ENCODE results near the gene C16orf92.

The C16orf92 gene

GRCh38 chr16:29990034-29990433 is 33.0 kb upstream of the C16orf92 start:
- no peak overlapping the region for H3K4me3 ChIP-seq (ENCODE audit: insufficient read depth, low read length, poor library complexity, severe bottlenecking)
- no peaks in the 10 kb centered on the region for H3K36me3 ChIP-seq (ENCODE audit: low read length)
- no peaks in the 10 kb centered on the region for H3K27me3 ChIP-seq (ENCODE audit: low read length)
- no peak overlapping the region for H3K4me2 ChIP-seq (ENCODE audit: low read depth, low read length, poor library complexity, severe bottlenecking)
- peaks cover 4% of the 10 kb centered on the region; the same call in 1 of the 2 replicates for H3F3A ChIP-seq (ENCODE audit: insufficient read depth)
- H3K27ac ChIP-seq (ENCODE audit: low read depth, low read length): no peak overlapping the region
- no peak overlapping the region for H3K9ac ChIP-seq (ENCODE audit: low read length)
- no peaks in the 10 kb centered on the region for H3K9me3 ChIP-seq (ENCODE audit: insufficient read depth, low read length)
- no peaks in the 10 kb centered on the region for H3K9me2 ChIP-seq (replicated peaks; ENCODE audit: insufficient read depth, low read length)
- H3K79me2 ChIP-seq (ENCODE audit: insufficient read depth, low read length): no peaks in the 10 kb centered on the region
- H4K20me1 ChIP-seq (ENCODE audit: low read depth, low read length): no peaks in the 10 kb centered on the region
- no peak overlapping the region for H2AFZ ChIP-seq (ENCODE audit: low read depth, low read length, severe bottlenecking)
- TF ChIP-seq, protein P1, sequence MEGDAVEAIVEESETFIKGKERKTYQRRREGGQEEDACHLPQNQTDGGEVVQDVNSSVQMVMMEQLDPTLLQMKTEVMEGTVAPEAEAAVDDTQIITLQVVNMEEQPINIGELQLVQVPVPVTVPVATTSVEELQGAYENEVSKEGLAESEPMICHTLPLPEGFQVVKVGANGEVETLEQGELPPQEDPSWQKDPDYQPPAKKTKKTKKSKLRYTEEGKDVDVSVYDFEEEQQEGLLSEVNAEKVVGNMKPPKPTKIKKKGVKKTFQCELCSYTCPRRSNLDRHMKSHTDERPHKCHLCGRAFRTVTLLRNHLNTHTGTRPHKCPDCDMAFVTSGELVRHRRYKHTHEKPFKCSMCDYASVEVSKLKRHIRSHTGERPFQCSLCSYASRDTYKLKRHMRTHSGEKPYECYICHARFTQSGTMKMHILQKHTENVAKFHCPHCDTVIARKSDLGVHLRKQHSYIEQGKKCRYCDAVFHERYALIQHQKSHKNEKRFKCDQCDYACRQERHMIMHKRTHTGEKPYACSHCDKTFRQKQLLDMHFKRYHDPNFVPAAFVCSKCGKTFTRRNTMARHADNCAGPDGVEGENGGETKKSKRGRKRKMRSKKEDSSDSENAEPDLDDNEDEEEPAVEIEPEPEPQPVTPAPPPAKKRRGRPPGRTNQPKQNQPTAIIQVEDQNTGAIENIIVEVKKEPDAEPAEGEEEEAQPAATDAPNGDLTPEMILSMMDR (IDR thresholded peaks at IDR 0.05; ENCODE audit: insufficient read depth, low read length, poor library complexity, severe bottlenecking): no peak
- TF ChIP-seq EZH2phosphoT487 (conservative IDR thresholded peaks at IDR 0.05; ENCODE audit: low read length): no peak

GRCh38 chr16:29990883-29991570 is 32.0 kb upstream of the C16orf92 start:
- H3K4me3 ChIP-seq (ENCODE audit: insufficient read depth, low read length, poor library complexity, severe bottlenecking): no peak overlapping the region
- H3K27me3 ChIP-seq (ENCODE audit: low read length): no peaks in the 10 kb centered on the region
- peaks cover 10% of the 10 kb centered on the region; the same call in 1 of the 2 replicates for H3F3A ChIP-seq (ENCODE audit: insufficient read depth)
- H2AFZ ChIP-seq (ENCODE audit: low read depth, low read length, severe bottlenecking): no peak overlapping the region
- H4K20me1 ChIP-seq (ENCODE audit: low read depth, low read length): no peaks in the 10 kb centered on the region
- no peaks in the 10 kb centered on the region for H3K79me2 ChIP-seq (ENCODE audit: insufficient read depth, low read length)
- no peak overlapping the region for H3K4me2 ChIP-seq (ENCODE audit: low read depth, low read length, poor library complexity, severe bottlenecking)
- TF ChIP-seq, protein P1 (IDR thresholded peaks at IDR 0.05; ENCODE audit: insufficient read depth, low read length, poor library complexity, severe bottlenecking): no peak
- no peak for TF ChIP-seq EZH2phosphoT487 (conservative IDR thresholded peaks at IDR 0.05; ENCODE audit: low read length)
- no peak overlapping the region for H3K9ac ChIP-seq (ENCODE audit: low read length)
- H3K27ac ChIP-seq (ENCODE audit: low read depth, low read length): no peak overlapping the region
- no peaks in the 10 kb centered on the region for H3K9me2 ChIP-seq (replicated peaks; ENCODE audit: insufficient read depth, low read length)
- H3K9me3 ChIP-seq (ENCODE audit: insufficient read depth, low read length): no peaks in the 10 kb centered on the region
- no peaks in the 10 kb centered on the region for H3K36me3 ChIP-seq (ENCODE audit: low read length)

- Histone ChIP-seq H3K36me3 (ENCODE audit: low read length) (no peaks in the 10 kb centered on the region), H3K4me3 (ENCODE audit: insufficient read depth, low read length, poor library complexity, severe bottlenecking) (no peak overlapping the region), H3K9me2 (replicated peaks; ENCODE audit: insufficient read depth, low read length) (no peaks in the 10 kb centered on the region), H3K27ac (ENCODE audit: low read depth, low read length) (no peak overlapping the region), H3K79me2 (ENCODE audit: insufficient read depth, low read length) (peaks cover 4% of the 10 kb centered on the region), H4K20me1 (ENCODE audit: low read depth, low read length) (no peaks in the 10 kb centered on the region), H3K9ac (ENCODE audit: low read length) (no peak overlapping the region), H3F3A (ENCODE audit: insufficient read depth) (peaks cover 10% of the 10 kb centered on the region; the same call in 1 of the 2 replicates), H2AFZ (ENCODE audit: low read depth, low read length, severe bottlenecking) (no peak overlapping the region), H3K27me3 (ENCODE audit: low read length) (no peaks in the 10 kb centered on the region), H3K9me3 (ENCODE audit: insufficient read depth, low read length) (no peaks in the 10 kb centered on the region), H3K4me2 (ENCODE audit: low read depth, low read length, poor library complexity, severe bottlenecking) (no peak overlapping the region)
- TF ChIP-seq EZH2phosphoT487 (conservative IDR thresholded peaks at IDR 0.05; ENCODE audit: low read length): no peak
- TF ChIP-seq, protein P1 (IDR thresholded peaks at IDR 0.05; ENCODE audit: insufficient read depth, low read length, poor library complexity, severe bottlenecking): no peak
Measured at GRCh38 chr16:29991571-29991904, 31.5 kb upstream of the C16orf92 start.
